Nephron (organoid): ENCODE measurements around the gene EOGT.

ENCODE experiments used
- H3K27ac Mint-ChIP-seq, 3 experiments: 2 replicates each; pipeline ENCODE4 v1.8.0; 2020; ENCODE audit warnings: mixed read lengths in 3 of 3, mild to moderate bottlenecking in 2 of 3, moderate library complexity in 1 of 3
- H3K27me3 Mint-ChIP-seq: 2 replicates; pipeline ENCODE4 v1.8.0; 2021; ENCODE audit warnings: low read depth, mild to moderate bottlenecking, moderate library complexity, mixed read lengths
- H3K36me3 Mint-ChIP-seq: 2 replicates; pipeline ENCODE4 v1.8.0; 2020; ENCODE audit warnings: low read depth, mixed read lengths
- H3K4me1 Mint-ChIP-seq: 2 replicates; pipeline ENCODE4 v1.8.0; 2020; ENCODE audit warnings: mixed read lengths
- H3K4me3 Mint-ChIP-seq, 3 experiments: 2 replicates each; pipeline ENCODE4 v1.8.0; 2020; ENCODE audit warnings: mild to moderate bottlenecking in 3 of 3, mixed read lengths in 3 of 3, moderate library complexity in 2 of 3
- H3K9me3 Mint-ChIP-seq: 2 replicates; pipeline ENCODE4 v1.8.0; 2020; ENCODE audit warnings: mixed read lengths
- TF ChIP-seq, protein P1 (sequence below), 3 experiments: fragments of 200-600 bp; sonication (generic); IDR thresholded peaks; one replicate each; pipeline ENCODE4 v1.5.0; 2021; ENCODE audit warnings: antibody characterized with exemption in 3 of 3; ENCODE audit not compliant: unreplicated experiment in 3 of 3

The EOGT gene

GRCh38 chr3:68953816-68954444 is 59.6 kb downstream of the EOGT start:
- TF ChIP-seq, protein P1, sequence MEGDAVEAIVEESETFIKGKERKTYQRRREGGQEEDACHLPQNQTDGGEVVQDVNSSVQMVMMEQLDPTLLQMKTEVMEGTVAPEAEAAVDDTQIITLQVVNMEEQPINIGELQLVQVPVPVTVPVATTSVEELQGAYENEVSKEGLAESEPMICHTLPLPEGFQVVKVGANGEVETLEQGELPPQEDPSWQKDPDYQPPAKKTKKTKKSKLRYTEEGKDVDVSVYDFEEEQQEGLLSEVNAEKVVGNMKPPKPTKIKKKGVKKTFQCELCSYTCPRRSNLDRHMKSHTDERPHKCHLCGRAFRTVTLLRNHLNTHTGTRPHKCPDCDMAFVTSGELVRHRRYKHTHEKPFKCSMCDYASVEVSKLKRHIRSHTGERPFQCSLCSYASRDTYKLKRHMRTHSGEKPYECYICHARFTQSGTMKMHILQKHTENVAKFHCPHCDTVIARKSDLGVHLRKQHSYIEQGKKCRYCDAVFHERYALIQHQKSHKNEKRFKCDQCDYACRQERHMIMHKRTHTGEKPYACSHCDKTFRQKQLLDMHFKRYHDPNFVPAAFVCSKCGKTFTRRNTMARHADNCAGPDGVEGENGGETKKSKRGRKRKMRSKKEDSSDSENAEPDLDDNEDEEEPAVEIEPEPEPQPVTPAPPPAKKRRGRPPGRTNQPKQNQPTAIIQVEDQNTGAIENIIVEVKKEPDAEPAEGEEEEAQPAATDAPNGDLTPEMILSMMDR (IDR thresholded peaks at IDR 0.05; ENCODE audit: unreplicated experiment in 3 of 3), result no peak
- Mint-ChIP-seq H3K27me3 (peaks cover 8% of the 10 kb centered on the region), H3K36me3 (no peaks in the 10 kb centered on the region), H3K27ac (no peak overlapping the region), H3K9me3 (peaks cover 3% of the 10 kb centered on the region), H3K4me1 (no peaks in the 10 kb centered on the region), H3K4me3 (no peak overlapping the region)

GRCh38 chr3:68945225-68945624 is 68.3 kb downstream of the EOGT start:
- H3K27me3 Mint-ChIP-seq, result no peaks in the 10 kb centered on the region
- no peaks in the 10 kb centered on the region for H3K9me3 Mint-ChIP-seq
- TF ChIP-seq, protein P1 (IDR thresholded peaks at IDR 0.05; ENCODE audit: unreplicated experiment in 3 of 3), result no peak
- no peak overlapping the region for H3K4me3 Mint-ChIP-seq
- no peaks in the 10 kb centered on the region for H3K36me3 Mint-ChIP-seq
- H3K4me1 Mint-ChIP-seq, result no peaks in the 10 kb centered on the region
- no peak overlapping the region for H3K27ac Mint-ChIP-seq

- Mint-ChIP-seq H3K4me1 (no peaks in the 10 kb centered on the region), H3K27me3 (no peaks in the 10 kb centered on the region), H3K27ac (no peak overlapping the region), H3K4me3 (no peak overlapping the region), H3K9me3 (no peaks in the 10 kb centered on the region), H3K36me3 (no peaks in the 10 kb centered on the region)
- TF ChIP-seq, protein P1 (IDR thresholded peaks at IDR 0.05; ENCODE audit: unreplicated experiment in 3 of 3), result no peak
These were observed 69.6 kb downstream of the EOGT start for GRCh38 chr3:68943753-68944500.

DNA sequence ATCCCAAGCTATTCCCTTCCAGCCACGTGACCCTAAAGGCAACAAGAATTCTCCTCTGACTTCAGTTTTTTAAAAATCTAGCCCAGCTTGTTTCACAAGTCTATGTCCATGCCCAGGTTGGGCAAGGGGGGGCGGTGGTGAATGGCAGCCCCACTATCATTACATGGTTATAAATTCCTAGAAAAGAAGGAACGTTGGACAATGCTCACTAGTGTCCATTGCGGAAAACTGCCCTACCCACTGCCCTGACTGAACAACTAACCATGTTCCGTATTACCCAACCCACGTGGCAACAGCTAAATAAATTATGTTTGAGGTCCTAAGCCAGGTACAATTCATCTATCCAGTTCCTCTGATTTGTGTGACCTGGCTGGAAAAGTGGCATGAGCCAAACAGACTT is 72.4 kb downstream of the EOGT start:
- TF ChIP-seq, protein P1 (IDR thresholded peaks at IDR 0.05; ENCODE audit: unreplicated experiment in 3 of 3), result no peak
- H3K27me3 Mint-ChIP-seq, result peaks cover 15% of the 10 kb centered on the region
- no peaks in the 10 kb centered on the region for H3K36me3 Mint-ChIP-seq
- H3K4me3 Mint-ChIP-seq, result no peak overlapping the region
- H3K27ac Mint-ChIP-seq, result no peak overlapping the region
- no peaks in the 10 kb centered on the region for H3K9me3 Mint-ChIP-seq
- H3K4me1 Mint-ChIP-seq, result no peaks in the 10 kb centered on the region

- H3K4me3 Mint-ChIP-seq, result no peak overlapping the region
- no peak overlapping the region for H3K27ac Mint-ChIP-seq
- TF ChIP-seq, protein P1 (IDR thresholded peaks at IDR 0.05; ENCODE audit: unreplicated experiment in 3 of 3), result no peak
- H3K9me3 Mint-ChIP-seq, result no peaks in the 10 kb centered on the region
- peaks cover 57% of the 10 kb centered on the region for H3K27me3 Mint-ChIP-seq
- no peaks in the 10 kb centered on the region for H3K36me3 Mint-ChIP-seq
- H3K4me1 Mint-ChIP-seq, result no peaks in the 10 kb centered on the region
These were observed 76.6 kb downstream of the EOGT start for GRCh38 chr3:68936856-68937255.

DNA sequence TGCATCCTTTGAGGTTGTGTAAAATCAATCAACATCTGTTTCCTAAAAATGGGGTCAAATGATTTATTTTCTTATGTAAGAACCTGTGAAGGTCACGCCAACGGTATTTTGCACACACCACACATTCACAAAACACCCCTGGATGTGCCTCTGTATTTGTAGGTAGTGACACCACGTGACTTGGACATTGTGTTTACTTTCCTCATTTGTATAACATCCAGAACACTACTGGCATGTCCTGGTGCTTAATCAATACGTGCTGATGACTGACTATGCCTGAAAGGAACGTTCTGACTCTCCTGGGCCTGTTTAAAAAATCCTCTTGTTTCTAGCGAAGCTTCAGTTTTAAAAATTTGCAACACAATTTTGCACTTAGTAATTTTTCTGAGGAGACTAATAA is 77.7 kb downstream of the EOGT start:
- Mint-ChIP-seq H3K4me3 (no peak overlapping the region), H3K9me3 (no peaks in the 10 kb centered on the region), H3K27me3 (peaks cover 68% of the 10 kb centered on the region), H3K27ac (no peak overlapping the region), H3K4me1 (no peaks in the 10 kb centered on the region), H3K36me3 (no peaks in the 10 kb centered on the region)
- TF ChIP-seq, protein P1 (IDR thresholded peaks at IDR 0.05; ENCODE audit: unreplicated experiment in 3 of 3), result no peak
